Endodermal cell (in vitro differentiated cells): ENCODE data around the gene DNAJC3. TPM values are rescaled to one million over a fixed set of nuclear protein-coding genes. Genes with fewer than 3 reads are reported as not detected.
"Not testable (repeated sequence)": the region's sequence is repeated elsewhere in the genome, so short reads cannot be mapped to it uniquely, and the experiment has no call there.

Experiments used
- DNase-seq: peaks from one replicate; pipeline ENCODE4 v3.0.0-alpha.2; 2017
- H3K27ac ChIP-seq: 2 replicates; pipeline ENCODE4 v1.5.1; 2013; ENCODE audit warnings: mild to moderate bottlenecking, low read depth, low read length, moderate library complexity
- H3K27me3 ChIP-seq: 2 replicates; pipeline ENCODE4 v1.6.1; 2013; ENCODE audit warnings: mild to moderate bottlenecking, low read length, moderate library complexity; ENCODE audit not compliant: insufficient read depth, control insufficient read depth, poor library complexity, severe bottlenecking
- H3K36me3 ChIP-seq: 2 replicates; pipeline ENCODE4 v1.7.0; 2013; ENCODE audit warnings: mild to moderate bottlenecking, low read length, moderate library complexity; ENCODE audit not compliant: control insufficient read depth, insufficient read depth
- H3K4me1 ChIP-seq: one replicate; pipeline ENCODE4 v1.7.0; 2013; ENCODE audit warnings: low read length; ENCODE audit not compliant: control insufficient read depth, insufficient read depth
- H3K4me3 ChIP-seq: 2 replicates; pipeline ENCODE4 v1.5.1; 2013; ENCODE audit warnings: mild to moderate bottlenecking, low read length, moderate library complexity
- H3K9ac ChIP-seq: 2 replicates; pipeline ENCODE4 v1.6.1; 2013; ENCODE audit warnings: mild to moderate bottlenecking, low read length, moderate library complexity; ENCODE audit not compliant: poor library complexity, severe bottlenecking; ENCODE audit errors: extremely low read depth
- H3K9me3 ChIP-seq: 2 replicates; pipeline ENCODE4 v1.6.1; 2013; ENCODE audit warnings: mild to moderate bottlenecking, low read length, moderate library complexity; ENCODE audit not compliant: control insufficient read depth
- H3K27ac Mint-ChIP-seq: 2 replicates; pipeline ENCODE4 v1.8.0; 2020; ENCODE audit warnings: mixed read lengths
- H3K27me3 Mint-ChIP-seq: 2 replicates; pipeline ENCODE4 v1.8.0; 2021; ENCODE audit warnings: mild to moderate bottlenecking, mixed read lengths; ENCODE audit not compliant: insufficient read depth
- H3K36me3 Mint-ChIP-seq: 2 replicates; pipeline ENCODE4 v1.8.0; 2020; ENCODE audit warnings: low read depth, mixed read lengths
- H3K4me1 Mint-ChIP-seq: 2 replicates; pipeline ENCODE4 v1.8.0; 2020; ENCODE audit warnings: mixed read lengths
- H3K4me3 Mint-ChIP-seq: 2 replicates; pipeline ENCODE4 v1.8.0; 2020; ENCODE audit warnings: mild to moderate bottlenecking, moderate library complexity, mixed read lengths
- H3K9me3 Mint-ChIP-seq: 2 replicates; pipeline ENCODE4 v1.8.0; 2020; ENCODE audit warnings: mild to moderate bottlenecking, mixed read lengths
- WGBS, 2 experiments: methylation state at CpG; one replicate each; pipeline versions ENCODE4 v1.1.5 to v1.1.7; 2013; ENCODE audit warnings: missing lambda C conversion rate in 2 of 2, mixed read lengths in 1 of 2; ENCODE audit not compliant: insufficient coverage in 1 of 2, insufficient read length in 1 of 2; 5-methylcytosine and 5-hydroxymethylcytosine counted together
- total RNA-seq, 2 donors: library from RNA; stranded (reverse); fragmentation: NEBNext Ultra II Directional in 1 of 2; extraction: Animal tissue kit (Norgen Biotek cat#: 25700) in 1 of 2; gene quantifications; 2 replicates in 1 of 2; 3 replicates in 1 of 2; pipeline ENCODE4 v1.2.1, GENCODE V29; 2021
- TF ChIP-seq, protein P1 (sequence below): fragments of 200-600 bp; sonication (generic); conservative IDR thresholded peaks from 2 replicates; pipeline ENCODE4 v1.5.0; 2021; ENCODE audit warnings: antibody characterized with exemption, mild to moderate bottlenecking

DNAJC3 gene
- total RNA-seq, 2 donors from 2014 or later: 20.6 to 31.5 TPM

DNA sequence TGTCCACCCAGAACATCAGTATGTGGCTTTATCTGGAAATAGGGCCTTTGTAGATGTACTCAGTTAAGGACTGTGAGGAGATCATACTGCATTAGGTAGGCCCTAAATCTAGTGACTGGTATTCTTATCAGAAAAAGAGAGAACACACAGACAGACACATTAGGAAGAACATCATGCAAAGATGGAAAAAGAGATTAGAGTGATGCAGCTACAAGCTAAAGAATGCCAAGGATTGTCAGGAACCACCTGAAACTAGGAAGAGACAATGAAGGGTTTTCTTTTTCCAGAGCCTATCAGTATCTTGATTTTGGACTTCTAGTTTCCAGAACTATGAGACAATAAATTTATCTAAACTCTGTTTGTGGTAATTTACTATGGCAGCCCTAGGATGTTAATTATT lies 17.4 kb upstream of the DNAJC3 start:
- no peaks in the 10 kb centered on the region for H3K27me3 ChIP-seq
- Mint-ChIP-seq H3K9me3 (peaks cover 2% of the 10 kb centered on the region), H3K36me3 (no peaks in the 10 kb centered on the region), H3K27me3 (no peaks in the 10 kb centered on the region), H3K4me3 (no peak overlapping the region), H3K4me1 (no peaks in the 10 kb centered on the region), H3K27ac (no peak overlapping the region)
- no peak overlapping the region for H3K4me3 ChIP-seq
- H3K27ac ChIP-seq: no peak overlapping the region
- no peaks in the 10 kb centered on the region for H3K4me1 ChIP-seq
- no peaks in the 10 kb centered on the region for H3K36me3 ChIP-seq
- H3K9me3 ChIP-seq: peaks cover 4% of the 10 kb centered on the region
- TF ChIP-seq, protein P1, sequence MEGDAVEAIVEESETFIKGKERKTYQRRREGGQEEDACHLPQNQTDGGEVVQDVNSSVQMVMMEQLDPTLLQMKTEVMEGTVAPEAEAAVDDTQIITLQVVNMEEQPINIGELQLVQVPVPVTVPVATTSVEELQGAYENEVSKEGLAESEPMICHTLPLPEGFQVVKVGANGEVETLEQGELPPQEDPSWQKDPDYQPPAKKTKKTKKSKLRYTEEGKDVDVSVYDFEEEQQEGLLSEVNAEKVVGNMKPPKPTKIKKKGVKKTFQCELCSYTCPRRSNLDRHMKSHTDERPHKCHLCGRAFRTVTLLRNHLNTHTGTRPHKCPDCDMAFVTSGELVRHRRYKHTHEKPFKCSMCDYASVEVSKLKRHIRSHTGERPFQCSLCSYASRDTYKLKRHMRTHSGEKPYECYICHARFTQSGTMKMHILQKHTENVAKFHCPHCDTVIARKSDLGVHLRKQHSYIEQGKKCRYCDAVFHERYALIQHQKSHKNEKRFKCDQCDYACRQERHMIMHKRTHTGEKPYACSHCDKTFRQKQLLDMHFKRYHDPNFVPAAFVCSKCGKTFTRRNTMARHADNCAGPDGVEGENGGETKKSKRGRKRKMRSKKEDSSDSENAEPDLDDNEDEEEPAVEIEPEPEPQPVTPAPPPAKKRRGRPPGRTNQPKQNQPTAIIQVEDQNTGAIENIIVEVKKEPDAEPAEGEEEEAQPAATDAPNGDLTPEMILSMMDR: no peak
- no peak for DNase-seq
- H3K9ac ChIP-seq: no peak overlapping the region

DNA sequence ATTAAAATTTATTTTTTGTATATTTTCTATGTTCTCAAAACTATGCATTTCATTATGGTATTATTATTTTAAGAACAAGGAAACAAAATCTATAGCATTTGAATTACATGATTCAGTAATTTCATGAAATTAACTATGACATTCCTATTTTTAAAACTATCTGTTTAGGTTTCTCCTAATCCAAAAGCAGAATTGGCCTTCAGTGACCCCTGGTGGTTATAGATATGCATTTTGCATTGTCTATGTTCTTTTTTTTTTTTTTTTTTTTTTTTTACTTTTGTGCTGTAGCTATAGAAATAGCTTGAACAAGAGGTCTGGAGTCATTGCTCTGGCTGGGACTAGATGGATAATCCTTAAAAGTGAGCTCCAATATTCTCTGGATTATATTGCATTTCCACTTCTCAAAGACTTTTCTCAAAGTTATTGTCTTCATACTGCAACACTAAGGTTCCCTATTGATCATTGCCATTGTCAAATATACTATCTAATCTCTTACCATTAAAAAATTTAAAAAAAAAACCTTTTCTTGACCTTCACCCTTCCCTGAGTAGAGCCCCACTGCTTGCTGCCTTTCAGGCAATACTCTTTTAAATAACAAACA lies 15.9 kb upstream of the DNAJC3 start:
- Mint-ChIP-seq H3K27ac (no peak overlapping the region), H3K4me1 (no peaks in the 10 kb centered on the region), H3K27me3 (peaks cover 4% of the 10 kb centered on the region), H3K9me3 (peaks cover 14% of the 10 kb centered on the region), H3K4me3 (no peak overlapping the region), H3K36me3 (no peaks in the 10 kb centered on the region)
- no peak overlapping the region for H3K4me3 ChIP-seq
- H3K27me3 ChIP-seq: no peaks in the 10 kb centered on the region
- no peak overlapping the region for H3K9ac ChIP-seq
- TF ChIP-seq, protein P1: peak; percentile 80
- DNase-seq: no peak
- H3K4me1 ChIP-seq: no peaks in the 10 kb centered on the region
- H3K27ac ChIP-seq: no peak overlapping the region
- H3K36me3 ChIP-seq: no peaks in the 10 kb centered on the region
- peaks cover 15% of the 10 kb centered on the region for H3K9me3 ChIP-seq

DNA sequence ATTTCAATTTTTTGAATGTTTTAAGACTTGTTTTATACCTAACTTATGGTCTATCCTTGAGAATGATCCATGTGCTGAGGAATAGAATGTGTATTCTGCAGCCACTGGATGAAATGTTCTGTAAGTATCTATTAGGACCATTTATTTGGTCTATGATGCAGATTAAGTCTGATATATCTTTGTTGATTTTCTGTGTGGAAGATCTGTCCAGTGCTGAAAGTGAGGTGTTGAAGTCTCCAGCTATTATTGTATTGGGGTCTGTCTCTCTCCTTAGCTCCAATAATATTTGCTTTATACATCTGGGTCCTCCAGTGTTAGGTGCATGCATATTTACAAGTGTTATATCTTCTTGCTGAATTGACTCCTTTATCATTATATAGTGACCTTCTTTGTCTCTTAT lies 9.7 kb upstream of the DNAJC3 start:
- H3K9me3 ChIP-seq: peaks cover 69% of the 10 kb centered on the region
- H3K36me3 ChIP-seq, H3K27ac ChIP-seq, H3K4me3 ChIP-seq, H3K4me3 Mint-ChIP-seq, H3K9ac ChIP-seq, H3K27ac Mint-ChIP-seq, H3K4me1 Mint-ChIP-seq, H3K4me1 ChIP-seq, H3K27me3 ChIP-seq, DNase-seq: not testable (repeated sequence)
- H3K27me3 Mint-ChIP-seq: peaks cover 22% of the 10 kb centered on the region
- peaks cover 76% of the 10 kb centered on the region for H3K9me3 Mint-ChIP-seq
- H3K36me3 Mint-ChIP-seq: peaks cover 26% of the 10 kb centered on the region

DNA sequence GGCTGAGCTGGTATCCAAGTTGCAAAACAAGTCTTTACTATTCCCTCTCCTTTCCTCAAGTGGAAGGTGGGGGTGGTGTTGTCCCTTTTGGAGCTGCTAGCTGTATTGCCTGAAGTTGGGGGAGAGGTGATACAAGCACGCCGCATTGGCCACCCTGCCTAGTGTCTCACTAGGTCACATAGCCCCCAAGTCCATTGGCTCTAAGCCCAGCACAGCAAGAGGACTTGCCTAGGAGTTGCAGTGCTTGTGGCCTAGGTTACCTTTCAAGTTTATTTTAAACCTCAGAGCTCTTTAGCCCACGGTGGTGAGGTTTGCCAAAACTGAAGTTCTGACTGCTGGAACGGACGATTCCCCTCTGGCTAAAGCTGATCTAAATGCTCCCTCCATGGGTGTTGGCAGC lies 5.3 kb upstream of the DNAJC3 start:
- Histone ChIP-seq H3K9ac (no peak overlapping the region), H3K27me3 (no peaks in the 10 kb centered on the region), H3K27ac (no peak overlapping the region), H3K36me3 (no peaks in the 10 kb centered on the region), H3K4me1 (no peaks in the 10 kb centered on the region), H3K4me3 (no peak overlapping the region), H3K9me3 (peaks cover 49% of the 10 kb centered on the region)
- Mint-ChIP-seq H3K27ac (no peak overlapping the region), H3K9me3 (peaks cover 58% of the 10 kb centered on the region), H3K4me1 (peaks cover 18% of the 10 kb centered on the region), H3K4me3 (no peak overlapping the region), H3K27me3 (peaks cover 14% of the 10 kb centered on the region), H3K36me3 (peaks cover 31% of the 10 kb centered on the region)
- TF ChIP-seq, protein P1: no peak
- no peak for DNase-seq
- 85 to 95% methylated on average over 3 to 5 of the region's 5 CpGs for WGBS, 2 experiments
